ENCODE data around the gene RAMAC.
"Not testable (repeated sequence)": the region's sequence is repeated elsewhere in the genome, so short reads cannot be mapped to it uniquely, and the experiment has no call there.

Gene RAMAC

DNA sequence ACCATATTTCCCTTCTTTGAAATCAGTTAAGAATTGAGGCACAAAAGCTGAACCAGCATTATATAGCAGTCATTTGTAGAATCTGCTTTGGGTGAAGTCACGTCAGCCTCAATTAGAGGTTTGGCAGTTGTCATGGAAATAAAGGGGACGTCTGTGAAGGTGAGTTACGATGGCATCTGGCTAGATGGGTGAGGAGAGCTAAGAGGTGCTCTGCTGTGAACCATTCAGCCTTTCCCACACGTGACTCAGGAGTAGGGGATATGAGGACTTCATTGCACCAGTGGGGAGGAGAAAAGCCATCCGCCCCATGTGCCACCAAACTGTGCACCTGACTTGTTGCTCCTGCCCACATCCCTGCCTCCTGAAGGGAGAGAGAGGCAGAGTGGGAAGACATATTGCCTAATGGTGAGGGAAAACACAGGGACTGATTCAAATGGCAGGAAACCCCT lies 28.2 kb downstream of the RAMAC start:
- no peak for DNase-seq (ENCODE audit: low read depth)

DNA sequence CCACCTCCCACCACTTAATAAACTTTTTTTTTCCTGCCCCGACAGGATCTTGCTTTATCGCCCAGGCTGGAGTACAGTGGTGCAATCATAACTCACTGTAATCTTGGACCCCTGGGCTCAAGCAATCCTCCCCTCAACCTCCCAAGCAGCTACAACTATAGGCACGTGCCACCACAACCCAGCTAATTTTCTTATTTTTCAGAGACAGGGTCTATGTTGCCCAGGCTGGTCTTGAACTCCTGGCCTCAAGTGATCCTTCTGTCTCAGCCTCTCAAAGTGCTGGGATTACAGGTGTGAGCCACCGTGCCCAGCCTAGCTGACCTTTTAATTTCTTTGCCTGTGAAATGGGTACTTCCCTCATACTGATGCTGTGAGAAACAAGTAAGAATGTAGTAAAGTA lies 29.4 kb downstream of the RAMAC start:
- no peak for DNase-seq (ENCODE audit: low read depth)

DNA sequence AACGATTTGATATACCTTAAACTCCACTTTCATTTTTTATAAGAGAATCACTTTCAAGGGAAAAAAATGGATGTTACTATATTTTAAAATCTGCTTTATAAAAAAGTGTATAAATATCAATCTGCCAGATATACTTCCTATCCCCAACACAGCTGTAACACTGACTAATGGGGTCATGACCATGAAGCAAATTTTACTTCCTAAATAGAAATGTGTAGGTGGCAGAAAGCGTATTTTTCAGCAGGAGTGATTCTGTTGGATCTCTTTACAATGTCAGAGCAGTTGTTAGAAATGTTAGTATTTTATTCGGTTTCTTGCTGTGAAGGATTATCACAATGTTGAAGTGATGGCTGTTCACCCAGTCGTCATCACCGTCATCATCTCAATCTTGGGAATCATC lies 30.9 kb downstream of the RAMAC start:
- no peak for DNase-seq (ENCODE audit: low read depth)

DNA sequence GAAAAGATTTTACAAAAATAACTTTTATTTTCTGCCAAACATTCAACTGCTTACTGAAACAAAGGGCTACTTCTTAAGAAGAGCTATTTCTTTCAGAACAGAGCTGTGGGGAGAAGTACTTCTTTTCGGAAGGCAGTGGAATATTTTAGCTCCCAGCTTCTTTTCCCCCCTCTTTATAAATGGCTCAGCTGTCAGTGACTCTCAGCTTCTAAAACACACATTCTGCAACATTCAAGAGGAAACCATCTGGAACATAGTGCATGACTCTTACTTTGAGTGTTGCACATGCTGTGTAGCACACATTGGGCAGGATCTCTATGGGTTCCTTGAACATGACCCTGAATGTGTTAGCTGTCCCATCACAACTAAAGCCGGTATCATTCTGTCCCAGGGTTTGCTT lies 32.4 kb downstream of the RAMAC start:
- DNase-seq (ENCODE audit: low read depth) = no peak

DNA sequence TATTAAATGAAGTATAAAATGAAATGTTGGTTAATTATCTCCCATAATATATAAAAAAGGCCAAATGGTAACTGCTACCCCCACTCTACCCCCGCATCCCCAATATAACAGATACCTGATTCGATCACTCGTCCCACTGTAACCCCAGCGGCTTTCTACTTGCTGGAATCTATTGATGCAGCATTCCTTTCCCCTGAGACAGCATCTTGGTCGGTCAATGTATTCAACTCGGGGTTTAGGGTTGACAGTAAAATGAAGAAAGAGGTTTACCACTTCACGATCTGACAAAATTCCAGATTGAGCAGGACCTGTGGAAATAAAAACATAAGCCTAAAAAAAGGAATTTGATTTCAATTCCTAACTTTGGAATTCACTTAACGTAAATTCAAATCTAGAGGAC lies 44.0 kb downstream of the RAMAC start:
- DNase-seq (ENCODE audit: low read depth) = no peak

DNA sequence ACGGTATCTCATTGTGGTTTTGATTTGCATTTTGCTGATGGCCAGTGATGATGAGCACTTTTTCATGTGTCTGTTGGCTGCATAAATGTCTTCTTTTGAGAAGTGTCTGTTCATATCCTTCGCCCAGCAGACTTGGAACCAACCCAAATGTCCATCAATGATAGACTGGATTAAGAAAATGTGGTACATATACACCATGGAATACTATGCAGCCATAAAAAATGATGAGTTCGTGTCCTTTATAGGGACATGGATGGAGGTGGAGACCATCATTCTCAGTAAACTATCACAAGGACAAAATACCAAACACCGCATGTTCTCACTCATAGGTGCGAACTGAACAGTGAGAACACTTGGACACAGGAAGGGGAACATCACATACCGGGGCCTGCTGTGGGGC lies 45.2 kb downstream of the RAMAC start:
- not testable (repeated sequence) for DNase-seq (ENCODE audit: low read depth)

DNA sequence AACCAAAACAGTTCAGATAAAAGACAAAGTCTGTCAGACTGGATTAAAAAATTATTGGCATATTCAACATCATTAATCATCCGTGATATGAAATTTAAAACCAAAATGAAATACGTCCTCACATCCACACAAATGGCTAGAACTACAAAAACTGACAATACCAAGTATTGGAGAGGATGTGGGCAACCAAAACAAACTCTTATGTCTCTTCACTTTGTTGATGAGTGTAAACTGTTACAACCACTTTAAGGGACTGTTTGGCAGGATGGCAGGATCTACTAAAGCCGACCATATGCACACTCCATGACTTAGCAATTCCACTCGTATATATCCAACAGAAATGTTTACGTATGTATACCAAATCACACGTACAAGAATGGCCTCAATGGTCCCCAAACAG lies 50.2 kb downstream of the RAMAC start:
- no peak for DNase-seq (ENCODE audit: low read depth)

DNA sequence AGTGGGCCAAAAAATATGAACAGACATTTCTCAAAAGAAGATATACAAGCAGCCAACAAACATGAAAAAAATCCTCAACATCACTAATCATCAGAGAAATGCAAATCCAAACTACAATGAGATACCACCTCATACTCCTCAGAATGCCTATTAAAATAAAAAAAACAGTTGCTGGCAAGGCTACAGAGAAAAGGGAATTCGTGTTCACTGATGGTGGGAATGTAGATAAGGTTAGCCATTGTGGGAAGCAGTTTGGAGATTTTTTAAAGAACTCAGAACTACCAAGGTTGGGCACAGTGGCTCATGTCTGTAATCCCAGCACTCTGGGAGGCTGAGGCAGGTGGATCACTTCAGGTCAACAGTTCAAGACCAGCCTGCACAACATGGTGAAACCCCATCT lies 53.2 kb downstream of the RAMAC start:
- no peak for DNase-seq (ENCODE audit: low read depth)

Data from activated T-cell treated with anti-CD3 and anti-CD28 coated beads for 1 hour (primary cell).